Measurements from ENCODE around the gene NDUFC1. TPM values are rescaled to one million over a fixed set of nuclear protein-coding genes. Genes with fewer than 3 reads are reported as not detected.
"Not testable (repeated sequence)": the region's sequence is repeated elsewhere in the genome, so short reads cannot be mapped to it uniquely, and the experiment has no call there.

NDUFC1 gene
- total and polyA plus RNA-seq, 2 of the 4 experiments (the other 2 are of a cell fraction): 25.1 to 65.1 TPM

GRCh38 chr4:139322541-139322940 lies 20.3 kb upstream of the NDUFC1 start:
- H2BK5ac ChIP-seq (ENCODE audit: low read depth, low read length, poor library complexity, severe bottlenecking); H3K4me2 ChIP-seq (ENCODE audit: low read depth, low read length); H2BK120ac ChIP-seq (ENCODE audit: low read depth, low read length); H3K9ac ChIP-seq (ENCODE audit: low read depth, low read length); H3K56ac ChIP-seq (ENCODE audit: extremely low read depth, insufficient read depth, low read length); H3K23ac ChIP-seq (ENCODE audit: low read depth, low read length); H3K4ac ChIP-seq (ENCODE audit: low read depth, low read length); intact Hi-C loops (cut with micrococcal nuclease); H3K36me3 ChIP-seq (ENCODE audit: control insufficient read depth, insufficient read depth, low read length); CTCF ChIA-PET; H2AFZ ChIP-seq (replicated peaks; ENCODE audit: low read length, poor library complexity); in situ Hi-C loops (cut with MboI; ENCODE audit: low sequenced_read_pairs); H4K5ac ChIP-seq (ENCODE audit: low read depth, low read length); H3K18ac ChIP-seq (ENCODE audit: low read depth, low read length); H4K8ac ChIP-seq (ENCODE audit: low read depth in 2 of 2, low read length in 2 of 2); POLR2A ChIA-PET (ENCODE audit: unreplicated experiment); H3K14ac ChIP-seq (replicated peaks; ENCODE audit: low read depth, low read length); H2BK15ac ChIP-seq (ENCODE audit: low read depth, low read length); H2AK5ac ChIP-seq (ENCODE audit: low read depth, low read length); H3K27me3 ChIP-seq (ENCODE audit: control insufficient read depth, insufficient read depth, low read length); BruUV-seq (replicated peaks); H2BK20ac ChIP-seq (ENCODE audit: low read depth, low read length); H3K9me3 ChIP-seq (ENCODE audit: control insufficient read depth, insufficient read depth, low read length); dilution Hi-C loops (cut with HindIII; ENCODE audit: low sequenced_read_pairs, unreplicated experiment); ATAC-seq (ENCODE audit: low read depth); DNase-seq; H4K91ac ChIP-seq (ENCODE audit: insufficient read depth, low read depth, low read length); H3K27ac ChIP-seq (ENCODE audit: insufficient read depth, low read length); H2AK9ac ChIP-seq (replicated peaks; ENCODE audit: low read depth, low read length, poor library complexity); H3K4me3 ChIP-seq (ENCODE audit: insufficient read depth, low read depth, low read length); H3K9me1 ChIP-seq (ENCODE audit: insufficient read depth, low read length); H3K4me1 ChIP-seq (ENCODE audit: control insufficient read depth, insufficient read depth, low read length): not testable (repeated sequence)
- H3K79me1 ChIP-seq (ENCODE audit: low read depth in 1 of 2, low read length in 2 of 2): peaks cover 11 to 54% of the 10 kb centered on the region in 2 experiments; a peak in 3 of 4 replicates
- WGBS, 2 experiments (ENCODE audit: extremely low coverage in 2 of 2, insufficient read length in 1 of 2): 100% methylated on average over 1 of the region's 6 CpGs; no CpG with 5 or more reads in 1 of the 2 experiments
- H4K20me1 ChIP-seq (ENCODE audit: insufficient read depth, low read length): peaks cover 64% of the 10 kb centered on the region

GRCh38 chr4:139322070-139322469 lies 19.8 kb upstream of the NDUFC1 start:
- DNase-seq; H2AK5ac ChIP-seq (ENCODE audit: low read depth, low read length); H3K14ac ChIP-seq (replicated peaks; ENCODE audit: low read depth, low read length); POLR2A ChIA-PET (ENCODE audit: unreplicated experiment); H2BK15ac ChIP-seq (ENCODE audit: low read depth, low read length); H4K91ac ChIP-seq (ENCODE audit: insufficient read depth, low read depth, low read length); H3K4me2 ChIP-seq (ENCODE audit: low read depth, low read length); H3K27ac ChIP-seq (ENCODE audit: insufficient read depth, low read length); H2AK9ac ChIP-seq (replicated peaks; ENCODE audit: low read depth, low read length, poor library complexity); H2AFZ ChIP-seq (replicated peaks; ENCODE audit: low read length, poor library complexity); H4K5ac ChIP-seq (ENCODE audit: low read depth, low read length); H3K4me1 ChIP-seq (ENCODE audit: control insufficient read depth, insufficient read depth, low read length); in situ Hi-C loops (cut with MboI; ENCODE audit: low sequenced_read_pairs); H2BK120ac ChIP-seq (ENCODE audit: low read depth, low read length); H3K36me3 ChIP-seq (ENCODE audit: control insufficient read depth, insufficient read depth, low read length); H3K23ac ChIP-seq (ENCODE audit: low read depth, low read length); H3K56ac ChIP-seq (ENCODE audit: extremely low read depth, insufficient read depth, low read length); H3K18ac ChIP-seq (ENCODE audit: low read depth, low read length); dilution Hi-C loops (cut with HindIII; ENCODE audit: low sequenced_read_pairs, unreplicated experiment); CTCF ChIA-PET; H3K9me3 ChIP-seq (ENCODE audit: control insufficient read depth, insufficient read depth, low read length); H3K27me3 ChIP-seq (ENCODE audit: control insufficient read depth, insufficient read depth, low read length); H3K9ac ChIP-seq (ENCODE audit: low read depth, low read length); H2BK20ac ChIP-seq (ENCODE audit: low read depth, low read length); H3K4ac ChIP-seq (ENCODE audit: low read depth, low read length); H3K4me3 ChIP-seq (ENCODE audit: insufficient read depth, low read depth, low read length); intact Hi-C loops (cut with micrococcal nuclease); H4K8ac ChIP-seq (ENCODE audit: low read depth in 2 of 2, low read length in 2 of 2); BruUV-seq (replicated peaks); H2BK5ac ChIP-seq (ENCODE audit: low read depth, low read length, poor library complexity, severe bottlenecking); ATAC-seq (ENCODE audit: low read depth); H3K9me1 ChIP-seq (ENCODE audit: insufficient read depth, low read length): not testable (repeated sequence)
- peaks cover 11 to 54% of the 10 kb centered on the region in 2 experiments; a peak in 3 of 4 replicates for H3K79me1 ChIP-seq (ENCODE audit: low read depth in 1 of 2, low read length in 2 of 2)
- peaks cover 66% of the 10 kb centered on the region for H4K20me1 ChIP-seq (ENCODE audit: insufficient read depth, low read length)
- WGBS, 2 experiments (ENCODE audit: extremely low coverage in 2 of 2, insufficient read length in 1 of 2): no CpG with 5 or more reads among the region's 1 CpG

All from IMR-90 (cell line).